ENCODE results near the gene ACAP2.

Gene ACAP2

DNA sequence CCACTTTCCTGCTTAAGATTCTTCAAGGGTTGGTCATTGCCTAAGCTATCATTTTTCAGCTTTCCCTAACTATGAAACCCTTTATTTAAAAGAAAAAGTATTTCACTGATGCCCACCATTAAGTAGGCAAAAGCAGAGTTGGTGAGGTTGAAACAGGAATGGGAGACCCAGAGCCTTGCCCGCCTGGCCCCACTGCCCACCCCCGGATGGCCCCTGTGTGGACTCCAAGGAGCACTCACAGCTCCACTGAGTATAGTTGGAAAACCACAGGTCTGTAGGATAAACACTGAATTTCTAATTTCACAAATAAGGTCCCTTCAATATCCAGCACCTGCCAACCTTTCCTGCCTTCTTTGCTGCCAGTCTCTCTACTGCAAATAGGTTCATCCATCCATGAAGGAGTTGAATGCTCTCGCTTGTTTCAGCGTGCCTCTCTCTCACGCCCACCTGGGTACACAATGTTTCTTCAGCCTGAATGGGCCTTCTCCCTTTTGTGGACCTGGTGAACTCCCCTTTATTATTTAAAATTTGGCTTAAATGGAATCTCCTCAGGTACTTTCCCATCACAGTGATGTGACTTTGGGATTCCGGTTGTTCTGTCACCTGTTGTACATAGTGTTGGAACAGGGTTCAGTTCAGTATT is 8.7 kb upstream of the ACAP2 start:
- Histone ChIP-seq H3K9me3 (ENCODE audit: control insufficient read depth, insufficient read depth, low read length) (no peaks in the 10 kb centered on the region), H3K4me2 (ENCODE audit: low read length) (no peak overlapping the region), H3K79me2 (ENCODE audit: control insufficient read depth, low read length) (no peaks in the 10 kb centered on the region), H3K4me1 (ENCODE audit: control insufficient read depth, low read length) (peaks cover 2% of the 10 kb centered on the region), H3K27ac (ENCODE audit: low read depth, low read length) (no peak overlapping the region), H3K36me3 (ENCODE audit: control insufficient read depth, low read length) (no peaks in the 10 kb centered on the region), H3K9me2 (replicated peaks; ENCODE audit: control insufficient read depth, low read length) (no peaks in the 10 kb centered on the region), H4K20me1 (ENCODE audit: control insufficient read depth, insufficient read depth, low read depth, low read length) (no peaks in the 10 kb centered on the region), H3K27me3 (ENCODE audit: control insufficient read depth, low read length) (no peaks in the 10 kb centered on the region), H3F3A (ENCODE audit: control insufficient read depth, insufficient read depth) (no peaks in the 10 kb centered on the region), H3K4me3 (ENCODE audit: low read length) (no peak overlapping the region)
- TF ChIP-seq EZH2phosphoT487 (IDR thresholded peaks at IDR 0.05; ENCODE audit: borderline replicate concordance, low read length) (no peak), CTCF (IDR thresholded peaks at IDR 0.05; ENCODE audit: low read depth, low read length, poor library complexity, severe bottlenecking) (no peak)

GRCh38 chr3:195450731-195451229 is 8.0 kb upstream of the ACAP2 start:
- Histone ChIP-seq H3K9me3 (ENCODE audit: control insufficient read depth, insufficient read depth, low read length) (no peaks in the 10 kb centered on the region), H3K9me2 (replicated peaks; ENCODE audit: control insufficient read depth, low read length) (no peaks in the 10 kb centered on the region), H4K20me1 (ENCODE audit: control insufficient read depth, insufficient read depth, low read depth, low read length) (no peaks in the 10 kb centered on the region), H3K27me3 (ENCODE audit: control insufficient read depth, low read length) (no peaks in the 10 kb centered on the region), H3F3A (ENCODE audit: control insufficient read depth, insufficient read depth) (no peaks in the 10 kb centered on the region), H3K4me1 (ENCODE audit: control insufficient read depth, low read length) (peaks cover 9% of the 10 kb centered on the region), H3K36me3 (ENCODE audit: control insufficient read depth, low read length) (no peaks in the 10 kb centered on the region), H3K4me3 (ENCODE audit: low read length) (no peak overlapping the region), H3K4me2 (ENCODE audit: low read length) (no peak overlapping the region), H3K79me2 (ENCODE audit: control insufficient read depth, low read length) (no peaks in the 10 kb centered on the region), H3K27ac (ENCODE audit: low read depth, low read length) (no peak overlapping the region)
- TF ChIP-seq CTCF (IDR thresholded peaks at IDR 0.05; ENCODE audit: low read depth, low read length, poor library complexity, severe bottlenecking) (no peak), EZH2phosphoT487 (IDR thresholded peaks at IDR 0.05; ENCODE audit: borderline replicate concordance, low read length) (no peak)

GRCh38 chr3:195448205-195448875 is 5.5 kb upstream of the ACAP2 start:
- H3F3A ChIP-seq (ENCODE audit: control insufficient read depth, insufficient read depth): no peaks in the 10 kb centered on the region
- no peak for TF ChIP-seq EZH2phosphoT487 (IDR thresholded peaks at IDR 0.05; ENCODE audit: borderline replicate concordance, low read length)
- TF ChIP-seq CTCF (IDR thresholded peaks at IDR 0.05; ENCODE audit: low read depth, low read length, poor library complexity, severe bottlenecking): no peak
- H4K20me1 ChIP-seq (ENCODE audit: control insufficient read depth, insufficient read depth, low read depth, low read length): no peaks in the 10 kb centered on the region

More at GRCh38 chr3:195448205-195448875, 5.5 kb upstream of the ACAP2 start:
- no peaks in the 10 kb centered on the region for H3K9me3 ChIP-seq (ENCODE audit: control insufficient read depth, insufficient read depth, low read length)
- no peaks in the 10 kb centered on the region for H3K79me2 ChIP-seq (ENCODE audit: control insufficient read depth, low read length)
- no peak overlapping the region for H3K4me2 ChIP-seq (ENCODE audit: low read length)
- H3K9me2 ChIP-seq (replicated peaks; ENCODE audit: control insufficient read depth, low read length): no peaks in the 10 kb centered on the region
- no peaks in the 10 kb centered on the region for H3K36me3 ChIP-seq (ENCODE audit: control insufficient read depth, low read length)
- H3K4me3 ChIP-seq (ENCODE audit: low read length): no peak overlapping the region
- H3K27me3 ChIP-seq (ENCODE audit: control insufficient read depth, low read length): no peaks in the 10 kb centered on the region
- H3K4me1 ChIP-seq (ENCODE audit: control insufficient read depth, low read length): peaks cover 32% of the 10 kb centered on the region
- H3K27ac ChIP-seq (ENCODE audit: low read depth, low read length): no peak overlapping the region
